ENCODE data around the gene ERC1. TPM values are rescaled to one million over a fixed set of nuclear protein-coding genes. Genes with fewer than 3 reads are reported as not detected.
"Not testable (repeated sequence)": the region's sequence is repeated elsewhere in the genome, so short reads cannot be mapped to it uniquely, and the experiment has no call there.

ERC1 gene
- polyA plus RNA-seq, 10 donors, result 20.1 to 28.1 (median 24.1) TPM

DNA sequence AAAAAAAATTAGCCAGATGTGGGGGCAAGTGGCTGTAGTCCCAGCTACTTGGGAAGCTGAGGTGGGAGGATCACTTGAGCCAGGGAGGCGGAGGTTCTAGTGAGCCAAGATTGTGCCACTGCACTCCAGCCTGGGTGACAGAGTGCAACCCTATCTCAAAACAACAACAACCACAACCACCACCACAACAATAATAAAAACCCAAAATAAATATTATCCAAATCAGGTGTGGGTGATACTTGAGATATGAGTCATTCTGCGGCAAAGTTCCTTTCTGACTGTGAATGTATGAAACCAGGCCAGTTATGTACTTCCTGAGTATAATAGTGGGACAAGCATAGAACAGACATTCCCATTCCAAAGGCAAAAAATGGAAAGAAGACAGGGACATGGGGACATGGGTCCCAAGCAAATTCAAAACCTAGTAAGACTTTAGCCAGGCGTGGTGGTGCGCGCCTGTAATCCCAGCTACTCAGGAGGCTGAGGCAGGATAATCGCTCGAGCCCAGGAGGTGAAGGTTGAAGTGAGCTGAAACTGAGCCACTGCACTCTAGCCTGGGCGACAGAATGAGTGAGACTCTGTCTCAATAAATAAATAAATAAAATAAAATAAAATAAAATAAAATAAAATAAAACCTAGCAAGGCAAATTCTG, 9.7 kb upstream of the ERC1 start:
- DNase-seq, result no peak

DNA sequence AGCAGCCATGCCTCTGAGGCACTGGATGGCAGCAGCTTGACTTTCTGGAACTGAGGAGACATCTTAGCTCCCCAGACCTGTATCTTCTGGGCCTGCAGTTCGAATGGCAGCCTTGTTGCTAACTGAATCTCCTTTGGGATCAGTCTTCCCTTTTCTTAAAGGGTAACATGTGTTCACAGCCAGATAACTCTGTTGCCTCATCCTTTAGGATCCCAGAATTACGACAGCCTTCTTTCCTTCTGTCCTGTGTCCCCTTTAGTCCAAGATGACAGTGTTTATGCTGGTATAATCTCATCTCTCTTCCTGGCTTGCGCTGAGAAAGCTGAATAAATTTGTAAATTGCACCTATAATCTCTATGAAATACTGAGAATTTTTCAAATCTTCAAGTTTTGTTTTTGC, 9.1 kb upstream of the ERC1 start:
- DNase-seq, result no peak

DNA sequence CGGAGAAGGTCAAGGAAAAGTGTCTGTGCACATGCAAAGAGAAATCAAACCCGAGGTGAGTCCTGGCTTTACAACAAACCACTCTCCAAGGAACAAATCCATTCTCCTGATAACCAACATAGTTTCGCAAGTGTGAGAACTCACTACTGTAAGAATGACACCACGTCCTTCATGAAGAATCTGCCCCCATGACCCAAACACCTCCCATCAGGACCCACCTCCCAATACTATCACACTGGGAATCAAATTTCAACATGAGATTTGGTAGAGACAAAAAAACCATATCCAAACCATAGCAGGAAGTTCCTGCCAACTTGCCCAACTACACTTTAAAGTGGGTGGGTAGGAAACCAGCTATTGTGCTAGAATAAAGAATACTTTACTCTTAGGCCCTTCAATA, 2.4 kb upstream of the ERC1 start:
- DNase-seq, result no peak

DNA sequence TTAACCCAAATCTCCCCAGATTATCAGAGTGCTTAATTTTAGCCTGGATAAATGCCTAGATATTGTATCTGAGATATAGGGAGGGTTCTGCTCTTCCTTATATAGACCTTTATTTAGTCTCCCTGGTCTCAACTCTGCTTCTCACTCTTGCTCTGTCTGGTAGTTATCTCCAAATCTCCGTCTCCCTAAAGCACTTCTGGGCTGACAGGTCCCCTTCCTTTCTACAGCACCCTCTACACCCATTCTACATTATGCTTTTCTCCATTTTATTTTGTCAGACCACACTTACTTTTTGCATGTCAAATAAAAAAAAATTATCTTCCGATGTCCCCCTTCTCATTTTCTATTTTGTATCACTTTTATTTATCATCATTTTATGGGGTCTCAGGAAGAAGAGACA, 2.0 kb upstream of the ERC1 start:
- no peak for DNase-seq

DNA sequence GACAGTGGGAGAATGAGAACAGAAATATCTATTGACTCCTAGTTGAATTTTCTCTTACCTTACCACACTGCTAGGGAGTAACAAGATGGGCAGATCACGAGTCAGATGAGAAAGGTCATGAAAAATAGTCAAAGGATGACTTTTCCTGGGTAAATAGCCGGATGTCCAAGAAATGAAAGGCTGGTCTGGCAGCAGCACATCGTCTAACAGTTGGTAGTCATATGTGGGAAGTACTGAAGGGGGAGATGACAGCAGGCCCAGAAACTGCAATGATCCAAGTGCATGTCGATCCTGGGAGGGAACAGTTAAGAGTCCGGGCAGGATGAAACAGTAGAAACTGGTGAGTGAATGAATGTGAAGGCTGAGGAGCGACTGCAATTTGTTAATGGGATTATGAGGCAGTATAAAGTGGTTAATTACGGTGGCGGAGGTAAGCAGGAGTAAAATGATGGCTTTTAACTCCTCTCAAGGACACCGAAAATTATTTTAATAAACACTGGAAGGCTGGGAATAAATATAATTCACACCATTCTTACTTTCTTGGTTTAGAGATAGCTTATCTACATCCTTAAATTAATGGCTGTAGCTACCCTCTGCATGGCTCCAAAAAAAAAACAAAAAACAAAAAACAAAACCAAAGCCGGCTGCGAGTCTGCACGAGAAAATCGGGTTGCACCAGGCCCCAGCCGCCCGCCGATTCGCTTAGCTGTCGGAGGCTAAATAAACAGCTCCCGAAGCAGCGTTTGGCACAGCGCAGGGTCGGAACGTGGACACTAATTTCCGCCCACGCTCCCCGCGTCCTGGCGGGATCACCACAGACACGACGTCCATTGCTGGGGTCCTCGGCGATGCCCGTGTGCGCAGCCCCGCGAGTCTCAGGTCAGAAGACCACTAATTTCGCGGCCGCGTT, 1.0 kb upstream of the ERC1 start:
- DNase-seq, result peak; percentile 57 to 81 (median 66)

DNA sequence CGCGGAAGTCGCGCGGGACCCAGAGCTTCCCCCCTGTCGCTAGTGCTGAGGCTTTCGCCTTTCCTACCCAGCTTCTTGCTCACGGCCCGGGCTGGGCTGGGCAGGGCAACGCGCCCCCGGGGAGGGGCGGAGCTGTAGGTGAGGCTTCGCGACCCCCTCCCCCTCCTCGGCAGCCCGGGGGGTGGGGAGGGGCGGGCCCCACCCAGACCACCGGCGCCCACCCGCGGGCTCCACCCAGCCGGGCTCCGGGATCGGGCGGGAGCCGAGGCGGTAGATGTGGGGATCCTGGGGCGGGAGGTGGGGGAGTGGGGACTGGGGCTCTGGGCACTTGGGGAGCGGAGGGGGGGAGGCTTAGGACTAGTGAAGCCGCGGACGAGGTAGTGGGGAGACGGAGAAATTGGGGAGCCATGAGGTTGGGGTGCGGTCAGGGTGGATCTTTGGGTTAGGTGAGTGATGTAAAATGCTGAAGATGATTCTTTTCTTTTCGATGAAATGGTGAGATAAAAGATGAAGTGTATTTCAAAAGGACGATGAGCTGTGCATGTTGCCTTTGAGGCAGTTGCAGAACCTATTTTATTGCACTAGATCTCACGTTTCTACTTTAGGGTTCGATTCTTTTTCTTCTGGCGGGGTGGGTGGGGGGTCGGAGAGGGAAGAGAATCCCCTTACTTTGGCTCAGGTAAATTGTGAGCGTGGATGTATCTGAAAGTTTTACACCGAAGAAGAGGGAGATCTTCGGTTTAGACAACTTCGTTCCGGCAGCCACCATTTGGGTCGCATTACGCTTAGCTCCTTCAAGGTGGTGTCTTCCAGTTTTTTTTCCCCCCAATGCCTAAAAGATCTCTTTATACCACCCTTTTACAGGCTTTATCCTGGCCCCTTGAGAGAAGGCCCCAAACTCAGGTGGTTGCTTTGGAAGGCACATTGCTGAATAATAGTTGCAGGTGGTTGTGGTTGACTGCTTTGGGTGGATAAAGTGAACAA, 619 bp downstream of the ERC1 start:
- peak in 2 of 3 donors; percentile 67 to 89 for DNase-seq

DNA sequence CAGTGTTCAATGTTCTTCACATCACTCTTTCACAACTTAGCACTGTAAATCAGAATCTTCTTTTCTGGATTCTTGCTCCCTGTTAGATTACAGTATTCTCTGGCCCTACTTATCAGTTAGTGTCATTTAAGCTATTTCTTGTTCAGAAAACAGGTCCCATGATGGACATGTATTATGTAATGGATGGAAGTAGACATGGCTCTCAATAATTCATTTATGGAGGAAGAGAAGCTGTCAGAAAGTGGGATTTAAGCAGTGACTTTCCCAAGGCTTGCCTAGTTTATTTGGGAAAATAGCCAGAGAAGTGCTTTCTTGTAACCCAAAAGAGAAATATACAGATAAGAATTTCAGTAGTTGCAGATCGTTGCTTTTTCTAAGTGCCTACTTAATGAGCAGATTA, 1.6 kb downstream of the ERC1 start:
- DNase-seq, result peak in 1 of 3 donors; percentile 25

DNA sequence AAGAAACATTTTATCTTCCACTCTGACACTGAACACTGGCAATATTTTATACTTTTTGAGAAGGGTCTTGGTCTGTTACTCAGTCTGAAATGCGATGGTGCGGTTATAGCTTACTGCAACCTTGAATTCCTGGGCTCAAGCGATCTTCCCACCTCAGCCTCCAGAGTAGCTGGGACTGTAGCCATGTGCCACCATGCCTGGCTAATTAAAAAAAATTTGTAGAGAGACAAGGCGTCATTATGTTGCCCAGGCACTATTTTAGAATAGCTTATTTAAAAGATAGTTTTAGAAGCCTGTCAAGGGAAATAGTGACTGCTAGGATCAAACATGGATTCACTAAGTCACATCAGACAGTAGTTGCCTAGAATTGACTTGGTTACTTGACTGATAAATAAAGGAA, 5.9 kb downstream of the ERC1 start:
- no peak for DNase-seq

DNA sequence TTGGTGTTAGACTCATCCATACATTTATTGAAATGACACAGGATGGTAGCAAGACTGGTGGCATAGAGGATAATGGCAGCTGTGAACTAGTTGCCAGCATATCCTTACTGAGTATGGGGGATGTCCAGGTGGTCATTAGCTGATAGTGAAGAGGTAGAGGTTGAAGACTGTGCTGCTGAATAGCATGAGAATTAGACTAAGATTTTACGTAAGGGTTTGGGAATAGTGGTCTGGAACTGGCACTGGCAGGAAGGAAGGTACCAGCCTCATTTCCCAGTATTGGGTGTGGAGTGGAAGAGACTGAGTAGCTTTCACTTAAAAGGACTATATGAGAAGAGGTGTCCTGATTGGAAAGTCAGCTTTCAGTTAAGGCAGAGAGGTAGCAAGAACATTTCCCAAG, 6.5 kb downstream of the ERC1 start:
- DNase-seq, result no peak

DNA sequence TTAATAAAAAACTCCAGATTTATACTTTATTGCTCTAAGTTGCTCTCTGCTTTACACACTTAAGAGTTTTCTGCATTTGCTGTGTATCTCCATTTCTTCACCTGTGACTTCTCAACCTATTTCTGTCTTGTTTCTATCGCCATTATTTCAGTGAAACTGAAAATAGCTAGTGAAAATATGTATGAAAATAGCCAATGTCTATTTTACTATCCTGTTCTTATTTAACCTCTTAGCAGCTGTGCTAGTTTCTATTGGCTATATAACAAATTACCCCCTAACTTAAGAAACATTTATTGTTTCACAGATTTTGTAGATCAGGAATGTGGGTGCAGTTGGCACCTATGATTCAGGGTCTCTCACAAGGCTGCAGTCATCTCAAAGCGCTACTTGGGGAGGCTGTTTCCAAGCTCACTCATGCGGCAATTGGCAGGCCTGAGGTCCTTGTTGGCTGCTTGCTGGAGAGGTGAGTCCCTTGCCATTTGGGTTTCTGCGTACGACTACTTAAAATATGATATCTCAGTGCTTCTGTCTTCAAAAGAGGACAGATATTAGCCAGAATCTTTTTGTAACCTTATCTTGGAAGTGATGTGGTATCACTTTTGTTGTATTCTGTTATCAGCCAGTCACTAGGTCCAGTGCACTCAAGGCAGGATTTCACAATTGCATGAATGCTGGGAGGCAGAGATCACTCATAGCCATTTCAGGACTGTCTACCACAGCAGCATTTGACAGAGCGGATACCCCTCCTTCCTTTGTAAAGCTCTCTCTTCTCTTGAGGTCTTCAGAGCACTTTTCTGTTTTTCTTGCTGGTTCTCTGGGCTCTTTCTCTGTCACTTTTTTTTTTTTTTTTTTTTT, 7.2 kb downstream of the ERC1 start:
- no peak for DNase-seq

DNA sequence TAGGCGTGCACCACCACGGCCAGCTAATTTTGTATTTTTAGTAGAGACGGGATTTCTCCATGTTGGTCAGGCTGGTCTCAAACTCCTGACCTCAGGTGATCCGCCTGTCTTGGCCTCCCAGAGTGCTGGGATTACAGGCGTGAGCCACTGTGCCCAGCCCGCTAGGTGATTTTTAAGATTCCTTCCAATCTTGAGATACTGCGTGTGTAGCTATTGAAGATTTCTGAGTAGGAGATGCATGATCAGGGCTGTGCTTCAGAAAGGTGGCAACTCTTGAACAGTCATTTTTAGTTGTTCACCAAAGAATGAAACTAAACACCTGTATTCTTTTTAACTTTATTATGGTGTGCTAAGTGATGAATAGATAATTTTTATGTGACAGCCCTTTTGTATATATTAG, 8.7 kb downstream of the ERC1 start:
- not testable (repeated sequence) for DNase-seq

DNA sequence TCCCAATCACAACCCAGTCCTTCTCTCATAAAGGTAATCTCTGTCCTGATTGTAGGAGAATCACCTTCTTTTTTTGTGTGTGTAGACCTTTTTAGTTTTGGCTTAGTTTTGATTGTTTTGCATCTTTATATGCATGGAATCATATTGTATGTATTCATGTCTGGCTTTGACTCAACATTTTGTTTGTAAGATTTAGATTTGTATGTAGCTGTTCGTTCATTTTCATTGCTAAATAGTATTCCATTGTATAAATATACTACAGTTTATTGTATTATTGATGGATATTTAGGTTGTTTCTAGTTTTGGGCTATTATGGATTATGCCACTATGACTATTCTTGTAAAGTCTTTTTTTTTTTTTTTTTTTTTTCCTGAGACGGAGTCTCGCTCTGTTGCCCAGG, 10.5 kb downstream of the ERC1 start:
- no peak for DNase-seq

DNA sequence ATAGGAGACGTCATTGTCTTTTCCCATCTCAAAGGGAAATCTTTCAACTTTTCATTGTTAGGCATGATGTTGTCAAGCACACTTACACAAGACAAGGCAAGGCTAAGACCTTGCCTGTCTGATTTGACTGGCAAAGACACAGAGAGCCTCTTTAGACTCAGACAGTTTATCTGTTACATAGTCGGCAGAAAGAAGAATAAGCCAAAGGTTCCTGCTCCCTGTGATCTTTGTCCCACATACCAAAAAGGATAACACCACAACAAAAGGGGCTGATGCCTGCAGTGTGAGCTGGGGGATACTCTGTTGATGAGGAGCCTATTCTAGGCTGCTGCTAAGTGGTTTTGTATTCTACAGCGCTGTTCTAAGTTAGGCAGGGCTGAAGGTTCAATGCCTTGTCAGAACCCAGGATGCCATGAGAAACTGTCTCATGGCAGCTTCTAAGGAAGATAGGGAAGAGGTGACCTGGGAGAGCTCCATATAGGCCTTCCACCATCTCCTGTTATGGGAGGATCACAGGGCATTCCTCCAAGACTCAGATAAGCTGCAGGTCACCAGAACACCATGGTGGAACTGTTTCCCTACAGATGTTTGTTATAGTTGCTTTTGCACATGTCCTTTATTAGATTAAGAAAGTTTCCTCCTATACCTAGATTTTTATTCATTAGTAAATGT, 12.7 kb downstream of the ERC1 start:
- no peak for DNase-seq

DNA sequence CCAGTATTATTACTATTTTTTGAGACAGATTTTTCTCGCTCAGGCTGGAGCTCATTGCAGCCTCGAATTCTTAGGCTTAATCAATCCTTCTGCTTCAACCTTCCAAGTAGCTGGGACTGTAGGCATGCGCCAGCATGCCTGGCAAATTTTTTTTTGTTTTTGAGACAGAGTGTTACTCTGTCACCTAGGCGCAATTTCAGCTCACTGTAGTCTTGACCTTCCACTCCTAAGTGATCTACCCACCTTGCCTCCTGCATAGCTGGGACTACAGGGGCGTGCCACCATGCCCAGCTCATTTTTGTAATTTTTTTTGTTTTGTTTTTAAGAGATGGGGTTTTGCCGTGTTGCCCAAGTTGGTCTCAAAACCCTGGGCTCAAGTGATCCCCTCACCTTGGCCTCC, 15.2 kb downstream of the ERC1 start:
- DNase-seq, result no peak

DNA sequence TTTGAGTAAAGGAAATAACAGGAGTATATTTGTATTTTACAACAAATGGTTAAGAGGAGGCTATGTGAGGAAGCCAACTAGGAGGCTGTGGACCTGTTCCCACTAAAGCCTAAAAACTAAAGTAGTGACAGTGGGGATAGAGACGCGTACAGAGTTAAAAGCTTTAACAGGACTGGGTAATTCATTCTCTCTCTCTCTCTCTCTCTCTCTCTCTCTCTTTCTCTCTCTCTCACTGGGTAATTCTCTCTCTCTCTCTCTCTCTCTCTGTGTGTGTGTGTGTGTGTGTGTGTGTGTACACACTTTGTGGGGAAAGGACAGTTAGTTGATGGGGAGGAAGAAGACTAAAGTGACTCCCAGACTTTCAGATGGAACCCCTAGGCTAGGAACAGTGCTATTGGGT, 16.3 kb downstream of the ERC1 start:
- DNase-seq, result no peak

DNA sequence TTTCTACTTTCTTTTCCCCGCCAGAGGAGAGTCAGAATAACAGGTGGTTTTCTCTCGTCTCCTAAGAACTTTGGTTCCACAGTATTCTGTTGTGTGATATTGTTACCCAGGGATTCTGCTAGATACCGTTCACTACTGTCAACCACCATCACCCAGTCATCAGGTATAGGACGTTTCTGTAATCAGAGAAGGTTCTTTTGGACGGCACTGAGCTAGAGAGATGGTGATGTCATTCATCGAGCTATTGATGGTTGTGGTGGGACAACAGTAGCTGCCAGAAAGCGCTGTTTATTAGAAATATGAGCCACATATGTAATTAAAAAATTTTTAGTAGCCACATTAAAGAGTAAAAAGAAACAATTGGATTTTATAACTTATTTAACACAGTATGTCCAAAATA, 17.0 kb downstream of the ERC1 start:
- no peak for DNase-seq

DNA sequence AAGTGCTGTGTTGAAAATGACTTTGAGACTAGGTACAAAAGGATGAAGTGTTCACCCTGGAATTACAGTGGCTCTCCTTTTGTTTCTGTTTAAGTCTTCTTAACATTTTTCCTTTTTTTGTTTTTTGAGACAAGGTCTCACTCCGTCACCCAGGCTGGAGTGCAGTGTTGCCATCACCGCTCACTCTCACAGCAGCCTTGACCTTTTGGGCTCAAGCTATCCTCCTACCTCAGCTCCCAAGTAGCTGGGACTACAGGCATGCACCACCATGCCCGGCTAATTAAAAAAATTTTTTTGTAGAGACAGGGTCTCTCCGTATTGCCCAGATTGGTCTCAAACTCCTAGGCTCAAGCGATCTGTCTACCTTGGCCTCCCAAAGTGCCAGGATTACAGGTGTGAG, 20.1 kb downstream of the ERC1 start:
- DNase-seq, result no peak

DNA sequence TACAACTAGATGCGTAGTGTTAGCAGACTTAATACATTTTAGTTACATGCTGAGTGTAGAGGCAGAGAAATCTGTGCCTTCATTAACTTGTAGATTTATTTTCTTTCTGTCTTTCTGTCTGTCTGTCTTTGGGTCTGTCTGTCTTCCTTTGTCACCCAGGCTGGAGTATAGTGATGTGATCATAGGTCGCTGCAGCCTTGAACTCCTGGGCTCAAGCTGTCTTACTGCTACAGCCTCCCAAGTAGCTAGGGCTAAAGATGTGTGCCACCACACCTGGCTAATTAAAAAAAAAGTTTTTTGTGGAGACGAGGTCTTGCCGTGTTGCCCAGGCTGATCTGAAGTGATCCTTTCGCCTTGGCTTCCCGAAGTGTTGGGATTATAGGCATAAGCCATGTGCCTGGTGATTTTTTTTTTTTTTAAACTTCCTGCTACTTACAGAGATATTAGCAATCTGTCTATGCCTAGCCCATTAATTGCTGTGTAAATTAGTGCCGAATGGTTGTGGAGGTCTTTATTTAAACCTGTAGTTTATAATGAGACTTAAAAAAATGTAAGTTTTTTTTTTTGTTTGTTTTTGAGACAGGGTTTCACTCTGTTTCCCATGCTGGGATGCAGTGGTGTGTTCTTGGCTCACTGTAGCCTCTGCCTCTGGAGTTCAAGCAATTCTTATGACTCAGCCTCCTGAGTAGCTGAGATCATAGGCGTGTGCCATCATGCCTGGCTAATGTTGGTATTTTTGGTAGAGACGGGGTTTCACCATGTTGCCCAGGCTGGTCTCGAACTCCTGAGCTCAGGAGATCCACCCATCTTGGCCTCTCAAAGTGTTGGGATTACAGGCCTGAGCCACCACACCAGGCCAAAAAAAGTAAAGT, 22.8 kb downstream of the ERC1 start:
- DNase-seq, result no peak

DNA sequence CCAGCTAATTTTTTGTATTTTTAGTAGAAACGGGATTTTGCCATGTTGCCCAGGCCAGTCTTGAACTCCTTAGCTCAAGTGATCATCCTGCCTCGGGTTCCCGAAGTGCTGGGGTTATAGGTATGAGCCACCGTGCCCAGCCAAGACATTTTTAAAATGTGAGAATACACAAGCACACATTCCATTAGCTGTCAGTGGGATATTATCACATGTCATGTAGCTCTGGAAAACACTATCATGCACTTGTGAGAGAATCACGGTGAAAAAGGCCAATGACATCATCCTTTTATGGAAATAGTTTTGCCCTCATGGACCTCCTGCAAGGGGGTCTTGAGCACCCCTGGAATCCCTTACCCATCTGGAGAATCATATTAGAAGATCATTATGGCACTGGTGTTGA, 28.3 kb downstream of the ERC1 start:
- DNase-seq, result no peak

DNA sequence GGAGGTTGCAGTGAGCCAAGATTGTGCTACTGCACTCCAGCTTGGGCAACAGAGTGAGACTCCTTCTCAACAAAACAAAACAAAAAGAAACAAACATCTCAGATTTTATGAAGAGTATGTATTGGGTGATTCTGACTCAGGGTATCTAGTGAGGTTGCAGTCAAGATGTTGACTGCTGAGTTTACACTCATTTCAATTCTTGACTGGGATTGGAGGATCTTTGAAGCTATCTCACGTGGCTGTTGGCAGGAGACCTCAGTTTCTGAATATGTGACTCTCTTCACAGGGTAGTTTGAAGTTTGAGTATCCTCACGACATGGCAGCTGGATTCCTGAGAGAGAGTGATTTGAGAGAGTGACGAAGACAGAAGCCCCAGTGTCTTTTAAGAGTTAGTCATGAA, 29.4 kb downstream of the ERC1 start:
- DNase-seq, result no peak

All from muscle of back (tissue), 11 donors.